HFF-Myc (cell line): Measurements from ENCODE around the gene MED15.
"Not testable (repeated sequence)": the region's sequence is repeated elsewhere in the genome, so short reads cannot be mapped to it uniquely, and the experiment has no call there.

Experiments
- DNase-seq: peaks from one replicate; pipeline ENCODE4 v3.0.0-alpha.2; 2011; ENCODE audit warnings: low read depth; ENCODE audit errors: extremely low read depth
- H3K4me3 ChIP-seq: replicated peaks from 2 replicates; pipeline ENCODE4 v1.5.1; 2011; ENCODE audit warnings: low read depth, mild to moderate bottlenecking, control low read depth, low read length
- TF ChIP-seq, protein P1 (sequence below): IDR thresholded peaks from 2 replicates; pipeline ENCODE4 v1.5.1; 2012; ENCODE audit warnings: mild to moderate bottlenecking, low read depth, low read length, control low read depth; ENCODE audit errors: missing control alignments

MED15 gene

DNA sequence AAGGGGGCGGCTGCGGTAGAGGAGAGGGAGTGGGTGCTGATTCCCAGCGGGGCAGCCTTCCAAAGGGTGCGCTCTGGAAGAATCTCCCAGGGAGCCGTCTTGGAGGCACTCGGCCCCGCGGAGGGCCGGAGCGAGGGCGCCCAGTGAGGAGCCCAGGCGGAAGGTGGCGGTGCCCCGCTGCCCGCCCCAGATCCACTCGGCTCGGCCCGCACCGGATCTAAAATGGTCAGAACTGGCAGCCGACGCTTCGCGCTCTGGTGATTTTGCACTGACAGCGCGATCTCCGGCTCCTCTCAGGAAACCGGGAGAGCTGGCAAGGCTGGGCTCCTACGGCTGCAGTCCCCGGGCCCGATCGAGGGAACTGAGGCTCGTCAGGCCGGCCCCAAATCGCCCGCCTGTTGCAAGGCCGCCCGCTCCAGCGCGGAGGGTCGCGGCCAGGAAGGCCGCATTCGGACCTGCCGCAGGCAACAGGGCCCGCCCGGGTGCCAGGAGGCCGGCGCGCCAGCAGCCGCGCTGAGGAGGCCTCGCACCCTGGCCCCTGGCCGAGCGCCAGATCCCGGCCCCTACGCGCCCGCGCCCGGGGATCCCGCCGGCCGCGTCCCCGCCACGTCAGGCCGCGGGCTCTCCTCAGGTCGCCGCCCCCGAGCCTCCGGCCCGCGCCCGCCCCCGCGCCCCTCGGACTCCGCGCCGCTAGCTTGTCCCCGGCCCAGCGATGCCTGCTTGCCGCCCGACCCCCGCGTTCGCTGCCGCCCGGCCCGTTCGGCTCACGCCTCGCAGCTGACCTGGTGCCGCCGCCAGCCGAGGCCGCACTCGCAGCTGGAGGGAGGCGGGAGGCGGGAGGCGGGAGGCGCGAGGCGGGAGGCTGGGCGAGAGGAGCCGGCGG, 12.2 kb upstream of the MED15 start, which contains the start of gene KLHL22:
Gene KLHL22, minus strand, starts transcription at position 818 of the 883 bp plus-strand sequence. CDS start 6,584 bp downstream, outside the sequence.
- TF ChIP-seq, protein P1, sequence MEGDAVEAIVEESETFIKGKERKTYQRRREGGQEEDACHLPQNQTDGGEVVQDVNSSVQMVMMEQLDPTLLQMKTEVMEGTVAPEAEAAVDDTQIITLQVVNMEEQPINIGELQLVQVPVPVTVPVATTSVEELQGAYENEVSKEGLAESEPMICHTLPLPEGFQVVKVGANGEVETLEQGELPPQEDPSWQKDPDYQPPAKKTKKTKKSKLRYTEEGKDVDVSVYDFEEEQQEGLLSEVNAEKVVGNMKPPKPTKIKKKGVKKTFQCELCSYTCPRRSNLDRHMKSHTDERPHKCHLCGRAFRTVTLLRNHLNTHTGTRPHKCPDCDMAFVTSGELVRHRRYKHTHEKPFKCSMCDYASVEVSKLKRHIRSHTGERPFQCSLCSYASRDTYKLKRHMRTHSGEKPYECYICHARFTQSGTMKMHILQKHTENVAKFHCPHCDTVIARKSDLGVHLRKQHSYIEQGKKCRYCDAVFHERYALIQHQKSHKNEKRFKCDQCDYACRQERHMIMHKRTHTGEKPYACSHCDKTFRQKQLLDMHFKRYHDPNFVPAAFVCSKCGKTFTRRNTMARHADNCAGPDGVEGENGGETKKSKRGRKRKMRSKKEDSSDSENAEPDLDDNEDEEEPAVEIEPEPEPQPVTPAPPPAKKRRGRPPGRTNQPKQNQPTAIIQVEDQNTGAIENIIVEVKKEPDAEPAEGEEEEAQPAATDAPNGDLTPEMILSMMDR, result no peak
- H3K4me3 ChIP-seq, result peak within 1 kb of the TSS; percentile 62
- DNase-seq, result no peak

DNA sequence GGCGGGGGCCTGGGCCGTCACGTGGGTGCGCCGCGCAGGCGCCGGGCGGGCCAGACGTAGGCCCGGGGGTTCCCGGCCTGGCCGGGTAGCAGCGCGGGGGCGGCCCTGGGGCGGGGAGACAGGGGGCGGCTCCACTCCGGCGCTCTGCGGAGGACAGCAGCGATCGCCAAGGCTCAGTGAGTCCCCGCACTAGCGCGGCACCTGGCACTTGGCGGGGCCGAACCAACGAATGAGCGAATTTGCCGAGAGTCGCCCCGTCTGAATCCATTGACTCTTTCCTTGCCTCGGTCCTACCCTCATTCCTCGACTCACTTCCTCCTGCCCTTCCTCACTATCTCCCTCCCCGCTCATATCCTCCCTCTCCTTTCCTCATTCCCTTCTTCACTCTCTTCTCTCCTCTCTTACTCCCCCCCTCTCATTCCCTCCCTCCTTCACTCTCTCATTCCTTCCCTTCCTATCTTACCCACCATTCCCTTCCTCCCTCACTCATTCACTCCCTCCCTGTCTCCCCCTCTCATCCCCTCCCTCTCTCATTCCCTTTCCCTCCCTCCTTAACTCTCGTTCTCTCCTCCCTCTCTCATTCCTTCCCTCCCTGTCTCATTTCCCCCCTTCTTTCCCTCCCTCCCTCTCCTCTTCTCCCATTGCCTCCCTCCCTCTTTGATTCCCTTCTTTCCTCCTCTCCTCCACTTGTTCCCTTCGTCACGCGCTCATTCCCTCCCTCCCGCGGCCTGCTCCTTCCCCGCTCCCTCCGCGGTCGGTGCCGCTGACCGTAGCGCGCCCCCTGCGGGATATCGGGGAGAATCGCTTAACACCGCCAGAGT, 11.3 kb upstream of the MED15 start:
- peak overlapping the region; percentile 62 for H3K4me3 ChIP-seq
- peak; percentile 46 for DNase-seq
- TF ChIP-seq, protein P1, result peak; percentile 94

DNA sequence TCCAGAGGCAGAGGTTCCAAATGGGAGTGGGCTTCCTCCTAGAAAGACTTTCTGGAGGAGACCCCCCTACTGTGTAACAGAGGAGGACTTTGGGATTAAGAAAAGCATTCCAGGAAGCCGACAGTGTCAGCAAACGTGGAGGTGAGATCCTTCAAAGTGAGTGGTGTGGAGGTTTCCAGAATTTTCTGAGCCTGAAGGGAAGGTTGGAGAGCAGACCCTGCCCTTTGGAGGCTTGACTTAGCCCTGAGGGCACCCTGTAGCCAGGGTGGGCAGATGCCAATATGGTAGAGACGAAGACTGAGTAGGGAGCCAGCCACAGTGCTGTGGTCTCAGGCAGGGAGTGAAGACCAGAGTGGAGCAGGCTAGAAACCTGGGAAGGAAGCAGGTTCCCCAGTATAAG, 10.0 kb upstream of the MED15 start:
- no peak overlapping the region for H3K4me3 ChIP-seq
- TF ChIP-seq, protein P1, result no peak
- no peak for DNase-seq

- TF ChIP-seq, protein P1, result no peak
- no peak for DNase-seq
- H3K4me3 ChIP-seq, result no peak overlapping the region
These were observed 8.5 kb upstream of the MED15 start for GRCh38 chr22:20498913-20499312.

- no peak overlapping the region for H3K4me3 ChIP-seq
- TF ChIP-seq, protein P1, result no peak
- DNase-seq, result no peak
These were observed 7.6 kb upstream of the MED15 start for GRCh38 chr22:20499769-20500168.

GRCh38 chr22:20503816-20504215, 3.6 kb upstream of the MED15 start:
- no peak overlapping the region for H3K4me3 ChIP-seq
- DNase-seq, result no peak

GRCh38 chr22:20504293-20504922, 3.0 kb upstream of the MED15 start:
- H3K4me3 ChIP-seq, result not testable (repeated sequence)
- peak; percentile 49 for DNase-seq

More at GRCh38 chr22:20503816-20504215, 3.6 kb upstream of the MED15 start:
- TF ChIP-seq, protein P1, result no peak
